GM19099 (cell line): Measurements from ENCODE around the gene BRCA1.

Experiments
- POLR2A ChIP-seq: IDR thresholded peaks from 3 replicates; pipeline ENCODE4 v1.6.1; 2011; ENCODE audit warnings: low read depth; ENCODE audit not compliant: insufficient read length; ENCODE audit errors: extremely low read depth

BRCA1 gene

DNA sequence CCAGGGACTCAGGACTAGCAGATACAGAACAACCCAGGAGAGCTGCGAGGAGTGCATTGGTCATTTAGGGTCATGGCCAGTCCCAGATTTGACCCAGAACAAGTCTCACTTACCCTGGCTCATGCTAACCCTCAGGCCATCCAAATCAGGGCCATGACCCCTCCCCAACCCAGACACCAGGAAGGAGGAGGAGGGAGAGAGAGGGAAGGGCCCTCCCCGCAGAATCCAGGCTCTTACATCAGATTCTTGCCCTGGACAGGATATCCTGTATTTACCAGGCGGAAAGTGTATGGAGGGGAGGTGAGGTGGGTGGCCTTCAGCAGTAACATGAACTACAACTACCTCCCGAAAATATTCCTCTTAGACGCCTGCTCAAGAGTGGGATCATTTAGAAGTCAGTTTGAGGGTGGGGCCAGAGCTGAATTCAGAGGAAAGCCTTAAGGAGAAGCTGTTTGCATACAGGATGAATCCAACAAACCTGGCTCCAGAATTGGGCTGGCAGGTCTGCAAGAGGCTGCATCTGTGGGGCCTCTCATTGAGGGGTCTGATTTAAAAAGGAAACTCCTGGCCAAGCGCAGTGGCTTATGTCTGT is 105.0 kb downstream of the BRCA1 start:
- TF ChIP-seq POLR2A: no peak

DNA sequence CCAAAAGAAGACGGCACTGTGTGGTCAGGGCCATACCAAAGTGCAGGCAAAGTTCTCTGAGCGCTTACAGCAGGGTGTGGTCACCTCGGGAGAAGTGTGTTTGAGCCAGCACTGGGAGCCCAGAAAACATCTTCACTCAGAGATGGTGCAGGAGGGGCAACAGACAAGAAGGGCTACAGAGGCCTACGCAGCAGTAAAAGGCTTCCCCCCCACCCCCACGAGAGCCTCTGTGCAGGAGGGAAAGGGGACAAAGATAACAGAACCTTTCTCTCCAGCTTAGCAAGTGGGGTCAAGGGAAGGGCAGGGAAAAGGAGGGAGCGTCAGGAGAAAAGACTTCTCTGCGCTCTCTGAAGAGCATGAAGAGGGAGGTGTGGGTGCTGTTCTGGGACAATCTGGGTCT is 105.7 kb downstream of the BRCA1 start:
- TF ChIP-seq POLR2A: no peak

DNA sequence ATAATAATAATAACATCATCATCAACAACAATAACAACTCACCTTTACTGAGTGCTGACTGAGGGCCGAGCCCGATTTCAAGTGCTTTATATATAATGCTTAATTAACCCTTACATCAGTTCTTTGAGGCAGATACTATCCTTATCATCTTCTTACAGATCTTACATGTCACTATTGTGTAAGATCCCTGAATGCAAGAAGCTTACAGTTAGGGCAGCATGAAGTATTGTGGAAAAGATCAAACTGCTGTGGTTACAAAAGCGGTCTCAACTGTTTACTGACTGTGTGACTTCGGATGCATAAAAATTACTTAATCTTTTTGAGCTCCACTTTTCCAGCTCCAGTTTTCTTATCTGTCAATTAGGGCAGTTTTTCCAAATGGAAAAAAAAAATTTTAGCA is 106.2 kb downstream of the BRCA1 start:
- TF ChIP-seq POLR2A: no peak

DNA sequence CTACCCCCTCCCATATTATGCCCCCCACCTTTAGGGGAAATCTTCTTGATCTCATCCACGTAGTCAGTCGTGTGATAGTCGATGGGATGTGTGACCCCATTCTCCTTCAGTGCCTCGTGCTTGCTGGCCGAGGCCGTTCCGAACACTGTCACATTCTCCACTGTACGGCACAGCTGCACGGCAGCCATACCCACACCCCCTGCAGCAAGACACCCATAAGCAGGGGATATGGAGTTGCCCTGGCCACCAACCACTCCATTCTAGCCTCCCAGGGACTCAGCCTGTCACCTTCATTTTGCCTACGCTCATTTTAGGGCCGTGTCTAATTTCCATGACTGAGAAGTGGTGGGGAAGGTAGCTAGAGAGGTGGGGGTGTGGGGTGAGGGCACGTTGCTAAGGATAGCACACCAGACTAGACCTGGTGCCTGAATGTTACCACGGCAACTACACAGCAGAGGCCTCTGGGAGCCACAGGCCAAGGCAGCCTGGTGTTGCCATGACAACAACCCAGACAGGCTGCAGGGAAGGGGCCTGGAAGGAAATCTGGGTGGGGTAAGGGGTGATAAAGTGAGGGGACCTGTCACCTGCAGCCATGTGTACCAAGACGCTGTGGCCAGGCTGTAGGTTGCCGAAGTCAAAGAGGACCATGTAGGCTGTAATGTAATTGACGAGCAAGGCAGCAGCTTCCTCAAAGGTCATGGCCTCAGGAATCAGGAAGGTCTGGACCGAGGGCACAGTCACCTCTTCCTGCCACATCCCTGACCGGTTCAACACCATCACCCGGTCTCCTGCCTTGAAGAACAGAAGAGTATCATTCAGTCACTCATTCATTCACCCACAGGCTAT is 106.9 kb downstream of the BRCA1 start:
- TF ChIP-seq POLR2A: peak; percentile 8

DNA sequence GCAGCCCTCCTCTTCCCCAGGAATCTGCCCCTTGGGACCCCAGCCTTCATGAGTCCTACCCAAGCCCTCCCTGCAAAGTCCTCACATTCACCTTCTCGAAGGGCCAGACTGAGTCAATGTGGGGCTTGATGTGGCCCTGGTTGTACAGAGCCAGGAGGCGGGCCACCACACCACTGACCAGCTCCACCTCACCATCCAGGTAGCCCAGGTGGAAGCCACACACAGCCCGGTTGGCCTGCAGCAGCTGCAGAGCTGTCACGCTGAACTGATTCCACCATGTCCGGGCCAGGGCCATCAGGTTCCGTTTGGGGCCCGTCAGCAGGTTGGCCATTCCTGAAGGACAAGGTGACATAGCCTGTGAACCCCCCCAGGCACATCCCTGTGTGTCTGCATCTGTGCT is 108.9 kb downstream of the BRCA1 start:
- TF ChIP-seq POLR2A: peak; percentile 19

DNA sequence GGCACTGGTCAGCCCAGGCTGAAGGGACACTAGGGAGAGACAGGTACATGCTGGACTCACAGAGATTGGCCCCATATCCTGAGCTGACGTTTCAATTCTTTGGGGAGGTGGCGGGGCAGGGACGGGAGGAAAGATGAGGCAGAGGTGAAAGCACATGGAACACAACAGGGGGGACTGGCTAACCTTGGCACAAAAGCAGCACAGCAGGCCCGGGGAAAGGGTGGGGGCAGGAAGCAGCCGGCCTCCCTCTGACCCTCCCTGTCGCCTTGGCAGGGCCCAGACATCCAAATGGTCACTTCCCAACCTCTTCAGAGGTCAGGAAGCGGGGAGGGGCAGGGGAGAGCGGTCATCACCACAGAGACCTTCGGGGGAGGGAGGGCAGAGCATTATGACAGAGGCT is 109.6 kb downstream of the BRCA1 start:
- TF ChIP-seq POLR2A: no peak

DNA sequence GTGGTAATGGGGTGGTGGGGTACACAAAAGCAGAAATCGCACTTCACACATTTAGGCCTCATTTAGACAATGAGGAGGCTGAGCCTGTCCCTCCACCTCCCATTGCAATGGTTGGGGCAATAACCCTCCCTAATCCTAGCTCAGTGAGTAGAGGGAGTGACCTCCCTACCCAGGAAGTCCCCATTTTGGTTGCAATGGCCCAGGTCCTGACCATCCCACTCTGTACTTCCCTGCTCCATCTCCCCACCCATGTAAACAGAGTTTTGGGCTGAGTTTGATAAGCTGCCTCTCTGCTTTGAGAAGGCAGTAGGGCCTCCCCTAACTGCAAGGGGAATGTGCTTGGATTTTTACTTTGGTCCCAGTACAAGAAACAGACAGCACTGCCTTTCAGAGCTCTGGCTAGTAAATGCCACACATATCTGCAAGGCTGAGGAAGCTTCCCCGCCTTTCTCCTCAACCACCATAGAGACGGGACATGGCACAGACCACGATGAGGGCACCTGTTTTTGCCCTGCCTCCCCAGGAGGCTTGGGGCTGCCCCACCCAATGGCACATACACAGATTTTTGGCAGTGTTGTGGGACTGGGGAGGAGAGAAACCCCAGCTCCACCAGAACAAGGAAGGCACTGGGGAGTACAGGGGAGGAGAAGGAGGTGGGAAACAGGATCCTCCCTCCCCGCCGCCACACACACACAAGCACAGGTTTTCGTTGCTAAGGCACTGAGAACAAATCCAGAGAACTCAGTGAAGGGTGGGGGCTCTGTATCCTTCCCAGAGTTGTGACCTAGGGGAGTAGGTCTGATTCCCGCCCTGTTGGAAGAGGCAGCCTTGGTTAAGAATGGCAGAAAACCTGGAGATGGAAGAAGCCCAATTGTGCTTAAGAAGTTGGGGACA is 110.3 kb downstream of the BRCA1 start:
- no peak for TF ChIP-seq POLR2A

DNA sequence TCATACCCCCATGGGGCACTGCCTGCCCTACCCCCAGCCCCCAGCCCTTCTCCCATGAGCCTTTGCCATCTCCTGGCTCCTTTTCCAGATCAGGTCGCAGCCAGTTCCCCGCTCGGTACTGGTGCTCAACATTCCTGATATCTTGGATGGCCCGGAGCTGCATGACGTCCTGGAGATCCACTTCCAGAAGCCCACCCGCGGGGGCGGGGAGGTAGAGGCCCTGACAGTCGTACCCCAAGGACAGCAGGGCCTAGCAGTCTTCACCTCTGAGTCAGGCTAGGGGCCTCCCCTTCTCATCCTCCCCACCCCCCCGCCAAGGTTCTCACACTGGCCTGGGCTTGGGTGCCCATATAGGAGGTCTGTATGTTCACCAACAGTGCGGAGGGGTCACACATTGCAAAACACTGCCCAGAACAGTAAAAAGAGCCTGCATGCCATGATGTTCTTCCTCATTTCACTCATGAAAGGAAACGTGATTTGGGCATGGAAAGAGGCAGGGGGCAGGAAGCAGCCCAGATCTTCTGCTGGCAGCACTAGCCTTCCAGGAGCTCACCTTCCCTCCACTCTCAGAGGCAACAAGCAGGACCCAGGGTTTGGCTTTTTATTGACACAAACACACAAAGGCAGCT is 111.0 kb downstream of the BRCA1 start:
- no peak for TF ChIP-seq POLR2A

DNA sequence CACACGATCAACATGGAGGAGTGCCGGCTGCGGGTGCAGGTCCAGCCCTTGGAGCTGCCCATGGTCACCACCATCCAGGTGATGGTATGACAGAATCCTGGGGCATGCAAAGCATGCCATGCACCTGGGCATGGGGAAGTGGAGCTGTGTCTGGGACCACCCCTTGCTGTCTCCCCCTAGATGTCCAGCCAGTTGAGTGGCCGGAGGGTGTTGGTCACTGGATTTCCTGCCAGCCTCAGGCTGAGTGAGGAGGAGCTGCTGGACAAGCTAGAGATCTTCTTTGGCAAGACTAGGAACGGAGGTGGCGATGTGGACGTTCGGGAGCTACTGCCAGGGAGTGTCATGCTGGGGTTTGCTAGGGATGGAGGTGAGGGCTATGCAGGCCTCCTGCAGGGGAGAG is 111.9 kb downstream of the BRCA1 start:
- TF ChIP-seq POLR2A: no peak

DNA sequence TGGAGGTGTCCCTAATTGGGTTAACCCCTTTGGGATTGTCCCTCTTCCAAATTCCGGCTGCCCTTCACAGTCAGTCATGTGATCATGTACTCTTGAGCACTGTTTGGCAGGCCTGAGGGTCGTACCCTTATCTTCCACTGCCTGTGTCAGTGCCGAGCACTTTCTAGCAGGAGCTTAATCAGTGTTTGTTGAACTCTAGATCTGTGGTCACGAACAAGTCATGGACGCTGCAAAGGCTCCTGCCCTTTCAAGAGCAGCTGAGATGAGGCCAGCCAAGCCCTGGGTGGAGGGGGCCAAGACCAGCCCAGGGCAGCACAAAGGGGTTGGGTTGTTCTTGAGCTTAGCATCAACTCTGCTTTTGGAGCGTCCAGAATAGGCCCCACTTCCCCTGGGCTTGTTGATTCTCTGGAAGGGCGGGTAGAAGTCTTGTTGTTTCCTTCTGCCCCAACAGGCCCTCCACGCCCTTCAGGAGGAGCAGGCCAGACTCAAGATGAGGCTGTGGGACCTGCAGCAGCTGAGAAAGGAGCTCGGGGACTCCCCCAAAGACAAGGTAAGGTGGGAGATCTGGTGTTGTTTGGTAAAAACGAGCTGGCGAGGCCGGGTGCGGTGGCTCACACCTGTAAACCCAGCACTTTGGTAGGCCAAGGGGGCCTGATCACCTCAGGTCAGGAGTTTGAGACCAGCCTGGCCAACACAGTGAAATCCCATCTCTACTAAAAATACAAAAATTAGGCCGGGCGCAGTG is 113.3 kb downstream of the BRCA1 start:
- TF ChIP-seq POLR2A: no peak

DNA sequence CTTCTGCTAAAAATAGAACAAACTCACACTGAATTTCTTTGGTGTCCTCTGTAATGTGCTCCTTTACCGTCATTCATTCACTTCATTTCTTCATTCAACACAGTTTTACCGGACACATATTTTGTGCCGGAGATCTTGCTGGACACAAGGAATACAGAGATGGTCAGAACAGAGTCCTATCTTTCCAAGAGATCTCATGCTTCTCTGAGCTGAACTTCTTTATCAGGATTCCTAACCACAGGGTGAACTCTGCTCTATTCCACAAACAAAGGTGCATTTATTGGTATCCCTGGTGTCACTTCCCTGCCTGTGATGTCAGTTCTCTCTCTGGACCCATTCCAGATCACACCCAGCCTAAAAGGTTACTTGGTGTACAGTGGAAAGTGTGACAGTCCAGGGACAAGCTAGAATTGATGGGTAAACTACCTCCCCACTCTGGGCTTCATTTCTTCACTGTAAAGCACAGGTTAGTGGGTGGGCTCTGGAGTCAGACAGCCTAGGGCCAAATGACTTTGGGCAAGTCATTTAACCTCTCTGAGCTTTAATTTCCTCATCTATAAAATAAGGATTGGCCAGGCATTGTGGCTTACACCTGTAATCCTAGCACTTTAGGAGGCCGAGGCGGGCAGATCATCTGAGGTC is 114.4 kb downstream of the BRCA1 start:
- no peak for TF ChIP-seq POLR2A

DNA sequence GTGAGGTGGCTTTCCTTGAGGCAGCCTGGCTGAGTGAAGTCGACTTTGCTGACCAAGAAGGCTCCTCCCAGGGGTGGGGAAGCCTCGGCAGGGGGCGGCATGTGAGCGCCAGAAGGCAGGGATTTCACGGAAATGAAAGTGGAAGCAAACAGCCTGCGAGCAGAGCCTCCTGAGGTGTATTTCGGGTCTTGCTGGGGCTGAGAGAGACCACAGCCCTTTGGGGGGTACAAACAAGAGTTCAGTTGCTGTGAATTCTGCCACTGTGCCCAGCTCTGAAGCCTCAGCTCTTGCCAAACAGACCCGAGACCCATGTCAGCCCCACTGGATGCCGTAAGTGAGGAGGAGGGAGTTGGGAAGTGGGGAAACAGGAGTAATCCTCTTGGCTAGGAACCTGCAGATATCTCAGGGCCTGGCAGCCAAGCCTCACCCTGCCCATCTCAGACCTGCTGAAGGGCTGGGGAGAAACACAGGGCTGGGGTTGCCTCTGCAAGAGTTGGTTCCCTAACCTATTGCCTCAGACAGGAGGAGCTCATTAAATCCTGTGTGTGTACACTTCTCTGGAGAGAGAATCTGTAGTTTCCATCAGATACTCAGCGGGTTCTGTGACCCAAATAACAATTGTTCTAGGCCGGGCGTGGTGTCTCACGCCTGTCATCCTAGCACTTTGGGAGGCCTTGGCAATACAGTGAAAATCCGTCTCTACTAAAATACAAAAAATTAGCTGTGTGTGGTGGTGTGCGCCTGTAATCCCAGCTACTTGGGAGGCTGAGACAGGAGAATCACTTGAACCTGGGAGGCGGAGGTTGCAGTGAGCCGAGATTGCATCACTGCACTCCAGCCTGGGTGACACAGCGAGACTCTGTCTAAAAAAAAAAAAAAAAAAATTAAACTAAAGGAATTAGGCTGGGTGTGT is 118.3 kb downstream of the BRCA1 start, which contains the start of gene IFI35:
IFI35 (plus strand) TSS at position 146 of the 913 bp plus-strand sequence; CDS start at position 310, 164 bp downstream.
- peak; percentile 86 for TF ChIP-seq POLR2A
